A549 (cell line): ENCODE data around the gene CNTNAP2. TPM values are rescaled to one million over a fixed set of nuclear protein-coding genes. Genes with fewer than 3 reads are reported as not detected.
A peak's percentile ranks its signal among the peaks of the same experiment; 100 is the strongest.

Experiments used
- ATAC-seq, 2 experiments: fragments of 200-7000 bp in 1 of 2; fragments of >200 bp in 1 of 2; cut with Nextera tagmentation in 1 of 2; cut with Tn5 transposase in 1 of 2; 3 replicates each; pipeline versions ENCODE4 v1.8.0 to v1.9.1; 2018 to 2020; ENCODE audit warnings: mild to moderate bottlenecking in 1 of 2, moderate library complexity in 1 of 2
- CTCF ChIA-PET: fragments of 300-600 bp; sonication (Branson Sonifier 250); formaldehyde crosslinking; extraction: SDS; loops from one replicate; lab custom pipeline; 2021; ENCODE audit warnings: antibody characterized with exemption, inconsistent platforms; lab: Yijun Ruan, JAX
- POLR2A ChIA-PET: fragments of 350-600 bp; formaldehyde crosslinking; extraction: SDS; loops from one replicate; lab custom pipeline; 2021; ENCODE audit warnings: antibody characterized with exemption, inconsistent platforms; lab: Yijun Ruan, JAX
- DNase-seq, 2 experiments: peaks; one replicate each; pipeline versions ENCODE4 v3.0.0 to v3.0.0-alpha.2; 2011 to 2016; ENCODE audit warnings: low read depth in 1 of 2, low spot score in 1 of 2
- FAIRE-seq: peaks from 2 replicates; lab custom pipeline; 2011; peaks lifted over from hg19 to GRCh38; lab: Jason Lieb, UNC
- H3K27ac ChIP-seq, 2 experiments: fragments of >200 bp; sonication (Bioruptor Twin); formaldehyde crosslinking; 3 replicates each; pipeline ENCODE4 v1.5.1; 2016 to 2017
- H3K4me1 ChIP-seq: fragments of >200 bp; sonication (Bioruptor Twin); formaldehyde crosslinking; 3 replicates; pipeline ENCODE4 v1.6.1; 2016
- H3K4me2 ChIP-seq: fragments of >200 bp; sonication (Bioruptor Twin); formaldehyde crosslinking; 3 replicates; pipeline ENCODE4 v1.6.1; 2016
- H3K4me3 ChIP-seq: fragments of >200 bp; sonication (Bioruptor Twin); formaldehyde crosslinking; 3 replicates; pipeline ENCODE4 v1.5.1; 2016
- H3K9me3 ChIP-seq: fragments of >200 bp; sonication (Bioruptor Twin); formaldehyde crosslinking; 3 replicates; pipeline ENCODE4 v1.6.1; 2016
- CBX2 ChIP-seq: fragments of 200-600 bp; sonication (generic); IDR thresholded peaks from 2 replicates; pipeline ENCODE4 v1.6.1; 2016; ENCODE audit warnings: low read depth, mild to moderate bottlenecking, borderline replicate concordance
- CEBPB ChIP-seq, 2 experiments: fragments of >200 bp in 1 of 2; sonication (Bioruptor Twin) in 1 of 2; formaldehyde crosslinking in 1 of 2; IDR thresholded peaks; 2 replicates each; pipeline ENCODE4 v1.6.1; 2012 to 2016
- EHF ChIP-seq: fragments of 250-450 bp; sonication (Bioruptor Pico); IDR thresholded peaks from 2 replicates; pipeline ENCODE4 v1.5.0; 2020; ENCODE audit warnings: mild to moderate bottlenecking
- FOSL2 ChIP-seq, 2 experiments: fragments of 450-650 bp in 1 of 2; fragments of >200 bp in 1 of 2; sonication (Bioruptor Twin) in 1 of 2; formaldehyde crosslinking; IDR thresholded peaks; 2 replicates each; pipeline versions ENCODE4 v1.5.0 to v1.6.1; 2016 to 2020; ENCODE audit warnings: mild to moderate bottlenecking in 1 of 2, moderate library complexity in 1 of 2
- FOXS1 ChIP-seq: fragments of 250-450 bp; sonication (Bioruptor Pico); IDR thresholded peaks from 2 replicates; pipeline ENCODE4 v1.5.0; 2020; ENCODE audit warnings: mild to moderate bottlenecking, moderate library complexity
- HDAC2 ChIP-seq: fragments of 200-600 bp; sonication (generic); IDR thresholded peaks from 2 replicates; pipeline ENCODE4 v1.6.1; 2016
- JUNB ChIP-seq: fragments of >200 bp; sonication (Bioruptor Twin); formaldehyde crosslinking; IDR thresholded peaks from 2 replicates; pipeline ENCODE4 v1.6.1; 2016
- KDM1A ChIP-seq: fragments of 200-600 bp; sonication (generic); IDR thresholded peaks from 2 replicates; pipeline ENCODE4 v1.6.1; 2016; ENCODE audit warnings: low read depth, mild to moderate bottlenecking
- MAFK ChIP-seq: fragments of 450-650 bp; IDR thresholded peaks from 2 replicates; pipeline ENCODE4 v1.6.1; 2014; ENCODE audit not compliant: partially characterized antibody
- MAZ ChIP-seq: fragments of 150-350 bp; IDR thresholded peaks from 2 replicates; pipeline ENCODE4 v1.6.1; 2014; ENCODE audit warnings: antibody characterized with exemption, low read depth, low read length, borderline replicate concordance
- NR3C1 ChIP-seq: fragments of >200 bp; sonication (Bioruptor Twin); formaldehyde crosslinking; IDR thresholded peaks from 3 replicates; pipeline ENCODE4 v1.6.1; 2017
- PHF8 ChIP-seq: fragments of 200-600 bp; sonication (generic); IDR thresholded peaks from 2 replicates; pipeline ENCODE4 v1.6.1; 2016; ENCODE audit warnings: low read depth, mild to moderate bottlenecking, antibody characterized with exemption, moderate library complexity, borderline replicate concordance
- POLR2A ChIP-seq: IDR thresholded peaks from 2 replicates; pipeline ENCODE4 v1.6.1; 2012; ENCODE audit warnings: mild to moderate bottlenecking, low read length
- POLR2AphosphoS2 ChIP-seq: conservative IDR thresholded peaks from 2 replicates; pipeline ENCODE4 v1.6.1; 2012; ENCODE audit warnings: low read length, improper control_type of control experiment, inconsistent platforms
- TP53 ChIP-seq: fragments of 250-450 bp; sonication (Bioruptor Pico); IDR thresholded peaks from 2 replicates; pipeline ENCODE4 v1.5.0; 2021; ENCODE audit warnings: mild to moderate bottlenecking, moderate library complexity
- ZC3H11A ChIP-seq: fragments of 450-650 bp; IDR thresholded peaks from 2 replicates; pipeline ENCODE4 v1.6.1; 2014; ENCODE audit warnings: antibody characterized with exemption, mild to moderate bottlenecking
- WGBS: methylation state at CpG from one replicate; pipeline ENCODE4 v1.1.6; 2017; ENCODE audit errors: missing lambda C conversion rate; 5-methylcytosine and 5-hydroxymethylcytosine counted together
- polyA plus RNA-seq, 4 experiments: library from polyadenylated mRNA; depleted of rRNA in 3 of 4; stranded (reverse); fragments of >200 nt; fragmentation: RNase III in 1 of 4; extraction: RNeasy Plus Mini Kit Qiagen cat#74134 plus additional on column Dnase treatment in 1 of 4; gene quantifications; 2 replicates in 3 of 4; 3 replicates in 1 of 4; pipeline ENCODE4 v1.2.3, GENCODE V29; 2011 to 2017
- TF ChIP-seq, protein P1 (sequence below): fragments of 450-650 bp; IDR thresholded peaks from 2 replicates; pipeline ENCODE4 v1.6.1; 2014; ENCODE audit warnings: antibody characterized with exemption
- TF ChIP-seq, protein P2 (sequence below): fragments of 250-450 bp; sonication (Bioruptor Pico); IDR thresholded peaks from 2 replicates; pipeline ENCODE4 v1.5.0; 2020; ENCODE audit warnings: low read depth, mild to moderate bottlenecking, moderate library complexity
- TF ChIP-seq, protein P3 (sequence below): IDR thresholded peaks from 2 replicates; pipeline ENCODE4 v1.6.1; 2012
- TF ChIP-seq, protein P4 (sequence below): fragments of 250-450 bp; sonication (Bioruptor Pico); IDR thresholded peaks from 2 replicates; pipeline ENCODE4 v1.5.0; 2021; ENCODE audit warnings: mild to moderate bottlenecking, moderate library complexity, borderline replicate concordance
- TF ChIP-seq, protein P5 (sequence below): IDR thresholded peaks from 2 replicates; pipeline ENCODE4 v1.6.1; 2012

The CNTNAP2 gene
- polyA plus RNA-seq, 2 of the 4 experiments (the other 2 are of a cell fraction), result 0.05 to 0.13 TPM

DNA sequence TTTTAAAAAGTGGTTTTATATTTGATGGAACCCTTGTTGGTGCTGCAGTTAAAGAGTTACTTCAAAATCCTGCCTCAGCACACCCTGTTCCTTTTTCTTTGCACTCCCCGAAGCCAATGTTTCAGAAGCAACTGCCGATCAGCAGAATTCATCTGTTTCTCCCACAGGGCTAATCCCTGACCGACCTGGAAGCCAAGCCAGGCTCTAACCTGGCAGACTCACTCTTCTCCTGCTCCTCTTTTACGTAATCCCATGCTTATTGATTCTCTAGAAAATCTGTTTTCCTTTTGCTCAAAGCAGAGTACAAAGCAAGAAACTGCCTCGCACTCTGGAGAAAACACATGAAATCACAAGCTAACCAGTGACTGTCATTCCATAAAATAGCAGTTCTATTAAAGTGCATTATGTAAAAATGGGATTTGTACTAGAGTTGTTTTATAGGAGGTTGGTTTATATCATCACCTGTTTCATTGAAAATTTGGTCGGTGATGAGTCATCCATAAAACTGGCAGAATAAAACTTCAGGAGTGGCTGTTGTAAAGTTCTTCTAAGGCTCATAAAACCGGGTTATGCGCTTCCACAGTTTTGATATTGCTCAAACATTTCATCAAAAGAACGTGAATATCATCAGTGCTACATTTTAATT is 99.9 kb downstream of the CNTNAP2 start:
- TF ChIP-seq FOXS1 (CRISPR knock-in tag) (no peak), FOSL2 (IDR thresholded peaks at IDR 0.05) (no peak), FOSL2 (CRISPR knock-in tag; IDR thresholded peaks at IDR 0.05) (peak; percentile 56), EHF (CRISPR knock-in tag) (no peak)
- 5% methylated on average over 9 of the region's 9 CpGs for WGBS
- ATAC-seq (no peak), DNase-seq (no peak), FAIRE-seq (no peak)
- Histone ChIP-seq H3K27ac (no peak overlapping the region), H3K4me3 (no peak overlapping the region), H3K4me1 (no peaks in the 10 kb centered on the region), H3K4me2 (no peak overlapping the region), H3K9me3 (no peaks in the 10 kb centered on the region)
- ChIA-PET POLR2A (no interaction called here), CTCF (no interaction called here)

DNA sequence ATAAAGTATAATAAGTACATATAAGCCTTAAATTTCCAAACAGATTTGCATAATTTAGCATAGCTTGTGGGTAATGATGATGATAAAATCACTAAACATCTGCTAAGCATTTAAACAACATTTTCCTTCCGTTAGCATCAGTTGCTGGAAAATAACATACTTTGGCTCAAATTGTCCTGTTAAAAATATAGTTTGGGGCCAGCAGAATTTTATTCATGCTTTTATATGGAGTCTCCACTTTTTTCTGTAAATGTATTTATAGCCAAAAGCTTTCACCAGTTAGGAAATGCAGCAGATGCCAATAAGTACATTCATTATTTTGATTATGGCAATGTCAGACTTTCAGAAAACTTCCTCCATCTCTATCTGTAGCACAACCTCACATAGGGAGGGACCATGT is 107.2 kb downstream of the CNTNAP2 start:
- H3K4me2 ChIP-seq, result no peak overlapping the region
- TF ChIP-seq POLR2AphosphoS2 (no peak), FOSL2 (IDR thresholded peaks at IDR 0.05) (no peak), FOSL2 (CRISPR knock-in tag; IDR thresholded peaks at IDR 0.05) (no peak), POLR2A (no peak), CBX2 (no peak), JUNB (no peak), NR3C1 (no peak), PHF8 (no peak), TP53 (no peak), MAZ (no peak), EHF (CRISPR knock-in tag) (no peak), KDM1A (no peak), HDAC2 (no peak), CEBPB (IDR thresholded peaks at IDR 0.05) (no peak), MAFK (no peak), ZC3H11A (no peak)
- TF ChIP-seq, protein P1, sequence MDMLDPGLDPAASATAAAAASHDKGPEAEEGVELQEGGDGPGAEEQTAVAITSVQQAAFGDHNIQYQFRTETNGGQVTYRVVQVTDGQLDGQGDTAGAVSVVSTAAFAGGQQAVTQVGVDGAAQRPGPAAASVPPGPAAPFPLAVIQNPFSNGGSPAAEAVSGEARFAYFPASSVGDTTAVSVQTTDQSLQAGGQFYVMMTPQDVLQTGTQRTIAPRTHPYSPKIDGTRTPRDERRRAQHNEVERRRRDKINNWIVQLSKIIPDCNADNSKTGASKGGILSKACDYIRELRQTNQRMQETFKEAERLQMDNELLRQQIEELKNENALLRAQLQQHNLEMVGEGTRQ, result no peak
- TF ChIP-seq, protein P2, sequence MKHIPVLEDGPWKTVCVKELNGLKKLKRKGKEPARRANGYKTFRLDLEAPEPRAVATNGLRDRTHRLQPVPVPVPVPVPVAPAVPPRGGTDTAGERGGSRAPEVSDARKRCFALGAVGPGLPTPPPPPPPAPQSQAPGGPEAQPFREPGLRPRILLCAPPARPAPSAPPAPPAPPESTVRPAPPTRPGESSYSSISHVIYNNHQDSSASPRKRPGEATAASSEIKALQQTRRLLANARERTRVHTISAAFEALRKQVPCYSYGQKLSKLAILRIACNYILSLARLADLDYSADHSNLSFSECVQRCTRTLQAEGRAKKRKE (CRISPR knock-in tag), result no peak
- TF ChIP-seq, protein P3, sequence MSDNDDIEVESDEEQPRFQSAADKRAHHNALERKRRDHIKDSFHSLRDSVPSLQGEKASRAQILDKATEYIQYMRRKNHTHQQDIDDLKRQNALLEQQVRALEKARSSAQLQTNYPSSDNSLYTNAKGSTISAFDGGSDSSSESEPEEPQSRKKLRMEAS, result no peak
- TF ChIP-seq, protein P4, sequence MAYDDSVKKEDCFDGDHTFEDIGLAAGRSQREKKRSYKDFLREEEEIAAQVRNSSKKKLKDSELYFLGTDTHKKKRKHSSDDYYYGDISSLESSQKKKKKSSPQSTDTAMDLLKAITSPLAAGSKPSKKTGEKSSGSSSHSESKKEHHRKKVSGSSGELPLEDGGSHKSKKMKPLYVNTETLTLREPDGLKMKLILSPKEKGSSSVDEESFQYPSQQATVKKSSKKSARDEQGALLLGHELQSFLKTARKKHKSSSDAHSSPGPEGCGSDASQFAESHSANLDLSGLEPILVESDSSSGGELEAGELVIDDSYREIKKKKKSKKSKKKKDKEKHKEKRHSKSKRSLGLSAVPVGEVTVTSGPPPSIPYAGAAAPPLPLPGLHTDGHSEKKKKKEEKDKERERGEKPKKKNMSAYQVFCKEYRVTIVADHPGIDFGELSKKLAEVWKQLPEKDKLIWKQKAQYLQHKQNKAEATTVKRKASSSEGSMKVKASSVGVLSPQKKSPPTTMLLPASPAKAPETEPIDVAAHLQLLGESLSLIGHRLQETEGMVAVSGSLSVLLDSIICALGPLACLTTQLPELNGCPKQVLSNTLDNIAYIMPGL (CRISPR knock-in tag), result no peak
- TF ChIP-seq, protein P5, sequence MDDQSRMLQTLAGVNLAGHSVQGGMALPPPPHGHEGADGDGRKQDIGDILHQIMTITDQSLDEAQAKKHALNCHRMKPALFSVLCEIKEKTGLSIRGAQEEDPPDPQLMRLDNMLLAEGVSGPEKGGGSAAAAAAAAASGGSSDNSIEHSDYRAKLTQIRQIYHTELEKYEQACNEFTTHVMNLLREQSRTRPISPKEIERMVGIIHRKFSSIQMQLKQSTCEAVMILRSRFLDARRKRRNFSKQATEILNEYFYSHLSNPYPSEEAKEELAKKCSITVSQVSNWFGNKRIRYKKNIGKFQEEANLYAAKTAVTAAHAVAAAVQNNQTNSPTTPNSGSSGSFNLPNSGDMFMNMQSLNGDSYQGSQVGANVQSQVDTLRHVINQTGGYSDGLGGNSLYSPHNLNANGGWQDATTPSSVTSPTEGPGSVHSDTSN, result no peak
- TF ChIP-seq, all 56 proteins: peak for 0
- DNase-seq (no peak), ATAC-seq (no peak), FAIRE-seq (no peak)
- CTCF ChIA-PET, result interaction anchor here (1.3 kb wide), 1 partner anchor 8 kb away, joined by 3 read pairs; no protein-coding TSS in a partner anchor
- POLR2A ChIA-PET, result no interaction called here
- H3K4me1 ChIP-seq, result no peaks in the 10 kb centered on the region
- H3K4me3 ChIP-seq, result no peak overlapping the region
- no peak overlapping the region for H3K27ac ChIP-seq
- WGBS, result 13% methylated on average over 1 of the region's 1 CpG
- H3K9me3 ChIP-seq, result no peaks in the 10 kb centered on the region
